KMS-11 (cell line): Measurements from ENCODE around the gene CCL24.

Source experiments
- H2AFZ ChIP-seq: fragments of 200-600 bp; sonication (generic); 2 replicates; pipeline ENCODE4 v1.6.1; 2016; ENCODE audit warnings: antibody characterized with exemption, mixed run types, low read depth
- H3K27ac ChIP-seq: fragments of 200-600 bp; sonication (generic); 2 replicates; pipeline ENCODE4 v1.6.1; 2016; ENCODE audit warnings: mild to moderate bottlenecking, mixed run types
- H3K27me3 ChIP-seq: fragments of 200-600 bp; sonication (generic); 2 replicates; pipeline ENCODE4 v1.6.1; 2017; ENCODE audit warnings: mild to moderate bottlenecking, low read depth, mixed run types, moderate library complexity; ENCODE audit not compliant: insufficient read depth
- H3K36me3 ChIP-seq: fragments of 200-600 bp; sonication (generic); 2 replicates; pipeline ENCODE4 v1.6.1; 2017; ENCODE audit warnings: mild to moderate bottlenecking, mixed run types; ENCODE audit not compliant: insufficient read depth
- H3K4me1 ChIP-seq: fragments of 200-600 bp; sonication (generic); 2 replicates; pipeline ENCODE4 v1.6.1; 2016; ENCODE audit warnings: mild to moderate bottlenecking, low read depth, mixed run types; ENCODE audit not compliant: poor library complexity, severe bottlenecking
- H3K4me2 ChIP-seq: fragments of 200-600 bp; sonication (generic); 2 replicates; pipeline ENCODE4 v1.7.0; 2016; ENCODE audit warnings: mild to moderate bottlenecking, mixed run types
- H3K4me3 ChIP-seq: fragments of 200-600 bp; sonication (generic); IDR thresholded peaks from 2 replicates; pipeline ENCODE4 v1.6.1; 2017; ENCODE audit warnings: low read depth, low read length, mixed read lengths; ENCODE audit not compliant: insufficient read depth
- H3K79me2 ChIP-seq: fragments of 200-600 bp; sonication (generic); 2 replicates; pipeline ENCODE4 v1.6.1; 2016; ENCODE audit warnings: low read depth, mixed run types; ENCODE audit not compliant: insufficient read depth
- H3K9ac ChIP-seq: fragments of 200-600 bp; sonication (generic); 2 replicates; pipeline ENCODE4 v1.6.1; 2016; ENCODE audit warnings: mild to moderate bottlenecking, mixed run types
- H4K20me1 ChIP-seq: fragments of 200-600 bp; sonication (generic); 2 replicates; pipeline ENCODE4 v1.6.1; 2016; ENCODE audit warnings: mild to moderate bottlenecking, mixed run types; ENCODE audit not compliant: insufficient read depth
- TF ChIP-seq, protein P1 (sequence below): fragments of 200-600 bp; sonication (generic); conservative IDR thresholded peaks from 2 replicates; pipeline ENCODE4 v1.6.1; 2017; ENCODE audit warnings: low read depth, mild to moderate bottlenecking, antibody characterized with exemption, low read length, moderate library complexity, mixed read lengths

Gene CCL24

DNA sequence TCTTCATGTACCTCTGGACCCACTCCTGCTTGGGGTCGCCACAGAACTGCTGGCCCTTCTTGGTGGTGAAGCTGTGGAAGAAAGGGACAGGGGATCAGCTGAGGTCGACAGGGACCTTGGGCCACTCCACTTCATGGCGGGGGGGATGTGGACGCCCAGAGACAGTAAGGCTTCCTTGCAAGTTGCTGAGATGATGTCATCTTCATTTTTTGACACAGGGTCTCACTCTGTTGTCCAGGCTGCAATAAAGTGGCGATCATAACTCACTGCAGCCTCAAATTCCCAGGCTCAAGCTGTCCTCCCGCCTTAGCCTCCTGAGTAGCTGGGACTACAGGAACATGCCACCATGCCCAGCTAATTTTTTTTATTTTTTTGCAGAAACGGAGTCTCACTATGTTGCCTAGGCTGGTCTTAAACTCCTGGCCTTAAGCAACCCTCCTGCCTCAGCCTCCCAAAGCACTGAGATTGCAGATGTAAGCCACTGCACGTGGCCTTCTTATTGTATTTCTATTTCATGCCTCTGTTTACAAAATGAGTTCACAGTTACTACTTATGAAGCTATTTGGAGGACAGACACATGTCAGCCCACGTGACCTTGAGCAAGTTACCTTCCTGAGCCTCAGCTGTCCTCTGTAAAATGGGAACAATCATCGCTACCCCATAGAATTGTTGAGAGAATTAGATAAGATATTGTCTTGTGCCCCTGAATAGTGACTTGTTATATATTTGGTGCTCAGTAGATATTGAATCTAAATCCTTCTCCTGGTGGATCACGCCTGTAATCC is 1.5 kb downstream of the CCL24 start:
- Histone ChIP-seq H2AFZ (no peak overlapping the region), H3K9ac (no peak overlapping the region), H3K4me1 (no peaks in the 10 kb centered on the region), H3K4me2 (no peak overlapping the region), H4K20me1 (no peaks in the 10 kb centered on the region), H3K27me3 (no peaks in the 10 kb centered on the region), H3K4me3 (no peak overlapping the region), H3K79me2 (no peaks in the 10 kb centered on the region), H3K36me3 (no peaks in the 10 kb centered on the region), H3K27ac (no peak overlapping the region)
- TF ChIP-seq, protein P1, sequence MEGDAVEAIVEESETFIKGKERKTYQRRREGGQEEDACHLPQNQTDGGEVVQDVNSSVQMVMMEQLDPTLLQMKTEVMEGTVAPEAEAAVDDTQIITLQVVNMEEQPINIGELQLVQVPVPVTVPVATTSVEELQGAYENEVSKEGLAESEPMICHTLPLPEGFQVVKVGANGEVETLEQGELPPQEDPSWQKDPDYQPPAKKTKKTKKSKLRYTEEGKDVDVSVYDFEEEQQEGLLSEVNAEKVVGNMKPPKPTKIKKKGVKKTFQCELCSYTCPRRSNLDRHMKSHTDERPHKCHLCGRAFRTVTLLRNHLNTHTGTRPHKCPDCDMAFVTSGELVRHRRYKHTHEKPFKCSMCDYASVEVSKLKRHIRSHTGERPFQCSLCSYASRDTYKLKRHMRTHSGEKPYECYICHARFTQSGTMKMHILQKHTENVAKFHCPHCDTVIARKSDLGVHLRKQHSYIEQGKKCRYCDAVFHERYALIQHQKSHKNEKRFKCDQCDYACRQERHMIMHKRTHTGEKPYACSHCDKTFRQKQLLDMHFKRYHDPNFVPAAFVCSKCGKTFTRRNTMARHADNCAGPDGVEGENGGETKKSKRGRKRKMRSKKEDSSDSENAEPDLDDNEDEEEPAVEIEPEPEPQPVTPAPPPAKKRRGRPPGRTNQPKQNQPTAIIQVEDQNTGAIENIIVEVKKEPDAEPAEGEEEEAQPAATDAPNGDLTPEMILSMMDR = no peak

DNA sequence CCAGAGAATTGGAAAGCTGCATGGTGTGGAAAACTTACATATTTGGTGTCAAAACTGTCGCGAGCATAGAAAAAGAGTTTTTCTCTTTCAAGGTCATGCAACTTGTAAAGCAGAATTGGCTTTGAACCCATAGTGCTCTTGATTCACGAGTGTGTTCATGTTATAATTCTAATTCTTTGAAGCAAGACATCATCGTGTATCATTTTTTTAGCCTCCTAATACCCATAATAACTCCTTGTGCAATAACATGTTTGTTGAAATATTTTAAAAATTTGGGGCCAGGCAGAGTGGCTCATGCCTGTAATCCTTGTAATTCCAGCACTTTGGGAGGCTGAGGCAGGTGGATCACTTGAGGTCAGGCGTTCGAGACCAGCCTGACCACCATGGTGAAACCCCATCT is 4.2 kb downstream of the CCL24 start:
- no peak overlapping the region for H3K27ac ChIP-seq
- no peak overlapping the region for H3K9ac ChIP-seq
- H3K79me2 ChIP-seq = no peaks in the 10 kb centered on the region
- TF ChIP-seq, protein P1 = no peak
- H3K36me3 ChIP-seq = no peaks in the 10 kb centered on the region
- H3K27me3 ChIP-seq = no peaks in the 10 kb centered on the region
- H3K4me2 ChIP-seq = no peak overlapping the region
- no peak overlapping the region for H2AFZ ChIP-seq
- no peaks in the 10 kb centered on the region for H4K20me1 ChIP-seq
- no peak overlapping the region for H3K4me3 ChIP-seq
- no peaks in the 10 kb centered on the region for H3K4me1 ChIP-seq

DNA sequence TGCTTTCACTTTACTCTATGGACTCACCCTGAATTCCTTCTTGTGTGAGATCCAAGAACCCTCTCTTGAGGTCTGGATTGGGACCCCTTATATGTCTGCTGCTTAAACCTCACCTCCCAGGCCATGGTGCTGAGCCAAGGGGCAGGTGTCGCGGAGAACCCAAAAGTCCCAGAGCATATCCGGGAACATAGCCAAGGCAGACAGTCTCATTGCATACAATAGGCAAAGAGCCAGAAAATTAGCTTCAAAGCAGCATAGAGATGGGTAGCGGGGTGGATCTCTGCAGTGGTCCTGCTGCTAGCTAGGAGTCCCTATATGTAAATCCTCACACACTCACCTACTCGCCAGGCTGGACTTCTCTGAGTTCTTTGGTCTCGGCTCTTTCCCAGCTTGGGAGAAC is 5.5 kb downstream of the CCL24 start:
- H3K9ac ChIP-seq = no peak overlapping the region
- H3K4me1 ChIP-seq = no peaks in the 10 kb centered on the region
- H3K4me3 ChIP-seq = no peak overlapping the region
- H3K27me3 ChIP-seq = no peaks in the 10 kb centered on the region
- H4K20me1 ChIP-seq = no peaks in the 10 kb centered on the region
- H3K36me3 ChIP-seq = no peaks in the 10 kb centered on the region
- TF ChIP-seq, protein P1 = no peak
- no peaks in the 10 kb centered on the region for H3K79me2 ChIP-seq
- H2AFZ ChIP-seq = no peak overlapping the region
- no peak overlapping the region for H3K4me2 ChIP-seq
- H3K27ac ChIP-seq = no peak overlapping the region

GRCh38 chr7:75807452-75807851 is 6.2 kb downstream of the CCL24 start:
- TF ChIP-seq, protein P1 = no peak
- H3K27ac ChIP-seq = no peak overlapping the region
- no peaks in the 10 kb centered on the region for H3K79me2 ChIP-seq

More at GRCh38 chr7:75807452-75807851, 6.2 kb downstream of the CCL24 start:
- Histone ChIP-seq H3K9ac (no peak overlapping the region), H2AFZ (no peak overlapping the region), H3K4me3 (no peak overlapping the region), H3K4me1 (no peaks in the 10 kb centered on the region), H3K27me3 (no peaks in the 10 kb centered on the region), H4K20me1 (no peaks in the 10 kb centered on the region), H3K4me2 (no peak overlapping the region), H3K36me3 (no peaks in the 10 kb centered on the region)
